ENCODE data around the gene TIMM29.

DNA sequence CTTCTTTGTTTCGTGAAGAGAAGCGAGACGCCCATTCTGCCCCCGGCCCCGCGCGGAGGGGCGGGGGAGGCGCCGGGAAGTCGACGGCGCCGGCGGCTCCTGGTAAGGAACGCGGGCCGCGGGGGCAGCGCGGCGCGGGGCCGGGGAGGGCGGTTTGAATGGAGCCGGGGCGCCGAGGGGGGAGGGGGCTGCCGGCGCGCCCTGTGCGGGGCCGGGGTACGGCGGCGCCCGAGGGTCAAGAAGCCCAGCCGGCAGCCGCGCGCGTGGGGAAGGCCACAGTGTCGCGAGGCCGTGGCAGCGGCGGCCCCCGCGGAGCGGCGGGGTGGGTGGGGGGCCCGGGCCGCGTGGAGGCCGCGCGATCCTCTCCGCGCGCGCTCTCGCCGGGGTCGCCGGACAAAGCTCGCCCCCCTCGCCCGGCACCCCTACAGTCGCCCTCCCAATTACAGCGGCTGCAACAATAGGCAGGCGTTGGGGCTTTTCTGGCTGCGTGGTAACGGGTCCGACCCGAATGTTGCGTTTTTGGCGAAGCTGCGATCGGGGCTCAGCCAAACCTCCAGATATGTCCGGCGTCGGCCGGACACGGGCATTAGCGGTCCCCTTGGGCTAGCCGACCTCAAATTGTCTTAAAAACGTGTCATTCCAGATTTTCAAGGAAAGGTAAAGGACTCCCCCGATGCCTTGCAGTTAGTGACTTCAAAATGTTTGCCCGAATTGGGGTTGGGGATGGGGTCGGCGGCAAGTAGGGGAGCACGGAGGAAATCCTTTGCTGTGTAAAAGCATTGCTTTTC is 32.7 kb downstream of the TIMM29 start:
- TF ChIP-seq, protein P1, sequence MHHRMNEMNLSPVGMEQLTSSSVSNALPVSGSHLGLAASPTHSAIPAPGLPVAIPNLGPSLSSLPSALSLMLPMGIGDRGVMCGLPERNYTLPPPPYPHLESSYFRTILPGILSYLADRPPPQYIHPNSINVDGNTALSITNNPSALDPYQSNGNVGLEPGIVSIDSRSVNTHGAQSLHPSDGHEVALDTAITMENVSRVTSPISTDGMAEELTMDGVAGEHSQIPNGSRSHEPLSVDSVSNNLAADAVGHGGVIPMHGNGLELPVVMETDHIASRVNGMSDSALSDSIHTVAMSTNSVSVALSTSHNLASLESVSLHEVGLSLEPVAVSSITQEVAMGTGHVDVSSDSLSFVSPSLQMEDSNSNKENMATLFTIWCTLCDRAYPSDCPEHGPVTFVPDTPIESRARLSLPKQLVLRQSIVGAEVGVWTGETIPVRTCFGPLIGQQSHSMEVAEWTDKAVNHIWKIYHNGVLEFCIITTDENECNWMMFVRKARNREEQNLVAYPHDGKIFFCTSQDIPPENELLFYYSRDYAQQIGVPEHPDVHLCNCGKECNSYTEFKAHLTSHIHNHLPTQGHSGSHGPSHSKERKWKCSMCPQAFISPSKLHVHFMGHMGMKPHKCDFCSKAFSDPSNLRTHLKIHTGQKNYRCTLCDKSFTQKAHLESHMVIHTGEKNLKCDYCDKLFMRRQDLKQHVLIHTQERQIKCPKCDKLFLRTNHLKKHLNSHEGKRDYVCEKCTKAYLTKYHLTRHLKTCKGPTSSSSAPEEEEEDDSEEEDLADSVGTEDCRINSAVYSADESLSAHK (tag by site-specific recombination; IDR thresholded peaks at IDR 0.05) = no peak
- TF ChIP-seq YY1 (tag by site-specific recombination; IDR thresholded peaks at IDR 0.05) = no peak

Data from HEK293 (cell line).